GM18507 (cell line): Measurements from ENCODE around the gene WWTR1.
A peak's percentile ranks its signal among the peaks of the same experiment; 100 is the strongest.

ENCODE experiments used
- DNase-seq: peaks from one replicate; pipeline ENCODE4 v3.0.0; 2011; ENCODE audit warnings: low read depth; ENCODE audit not compliant: insufficient read length; ENCODE audit errors: extremely low spot score
- FAIRE-seq: peaks from 2 replicates; lab custom pipeline; 2011; peaks lifted over from hg19 to GRCh38; lab: Jason Lieb, UNC

The WWTR1 gene

DNA sequence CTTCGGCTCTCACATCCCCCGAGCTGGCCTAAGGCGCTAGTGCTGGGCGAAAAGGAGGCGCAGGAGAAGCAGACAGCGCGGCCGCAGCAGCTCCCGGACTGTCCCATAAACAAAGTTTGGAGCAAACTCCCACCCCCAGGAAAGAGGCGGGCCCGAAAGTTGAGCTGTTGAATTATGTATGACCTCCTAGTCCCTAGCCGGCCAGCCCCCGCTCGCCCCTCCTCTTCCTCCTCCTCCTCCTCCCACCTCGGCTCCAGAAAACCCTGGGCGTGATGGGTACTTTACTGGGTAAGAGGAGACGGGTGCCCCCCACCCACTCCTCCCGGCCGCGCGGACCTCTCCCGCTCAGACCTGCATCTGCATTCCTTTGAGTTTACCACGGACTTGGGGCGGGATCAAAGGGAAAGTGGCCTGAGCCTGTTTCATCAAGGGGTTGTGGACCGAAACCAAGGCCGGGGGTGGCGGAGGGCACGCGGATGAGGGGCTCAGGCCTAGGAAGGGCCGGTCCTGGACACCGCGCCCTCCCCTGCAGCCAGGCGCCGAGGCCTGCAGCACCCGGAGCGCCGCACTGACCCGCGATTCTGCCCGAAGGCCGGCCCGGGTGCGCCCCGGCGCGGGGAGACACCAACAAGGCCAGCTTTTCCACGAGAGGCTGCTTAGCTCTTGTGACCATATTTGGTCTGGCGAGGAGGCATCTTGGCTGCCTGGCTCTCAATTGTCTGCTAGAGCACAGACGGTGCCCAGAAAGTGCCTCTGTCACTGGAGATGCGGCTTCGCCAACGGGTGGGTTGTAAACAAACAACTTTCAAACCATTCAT is at the start of gene WWTR1:
Gene WWTR1, minus strand, starts transcription at position 100 of the 818 bp plus-strand sequence. CDS start 719 bp downstream, outside the sequence.
- DNase-seq (peak; percentile 73), FAIRE-seq (peak; percentile 70)

DNA sequence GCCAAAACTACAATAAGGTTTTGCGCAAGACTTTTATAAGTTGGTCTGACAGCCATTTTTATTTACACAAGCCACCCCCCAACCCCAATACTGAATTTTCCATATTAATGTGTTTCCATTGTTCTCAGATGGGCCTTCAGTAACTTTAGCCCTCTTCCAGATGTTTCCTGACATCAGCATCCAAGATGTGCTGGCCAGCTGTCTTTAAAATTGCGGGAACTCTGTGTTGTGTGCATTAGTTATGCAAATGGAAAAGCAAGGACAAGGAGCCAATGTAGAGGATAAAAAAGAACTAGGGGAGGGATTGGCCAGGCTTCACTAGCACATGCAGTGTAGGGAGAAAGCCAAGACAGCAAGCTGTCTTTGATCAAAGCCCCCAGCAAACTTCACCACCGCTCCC is 49.1 kb upstream of the WWTR1 start:
- FAIRE-seq = no peak
- DNase-seq = no peak

DNA sequence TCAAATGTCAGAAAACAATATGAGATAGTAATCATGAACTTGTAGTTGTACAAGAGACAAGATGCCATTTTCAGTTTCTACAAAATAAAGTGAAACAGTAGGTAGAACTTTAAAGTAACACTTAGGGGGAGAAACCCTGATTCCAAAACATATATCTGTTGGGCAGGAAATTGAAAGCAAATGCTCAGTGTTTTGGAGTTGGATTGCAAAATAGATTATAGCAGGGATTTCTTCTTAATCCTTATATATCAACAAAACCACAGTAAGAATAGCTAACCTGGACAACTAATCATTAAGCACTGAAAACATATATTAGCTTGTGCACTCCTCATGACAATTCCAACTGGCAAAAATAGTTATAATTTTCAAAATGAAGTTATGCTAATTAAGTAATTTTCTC is 47.6 kb upstream of the WWTR1 start:
- FAIRE-seq (no peak), DNase-seq (no peak)

DNA sequence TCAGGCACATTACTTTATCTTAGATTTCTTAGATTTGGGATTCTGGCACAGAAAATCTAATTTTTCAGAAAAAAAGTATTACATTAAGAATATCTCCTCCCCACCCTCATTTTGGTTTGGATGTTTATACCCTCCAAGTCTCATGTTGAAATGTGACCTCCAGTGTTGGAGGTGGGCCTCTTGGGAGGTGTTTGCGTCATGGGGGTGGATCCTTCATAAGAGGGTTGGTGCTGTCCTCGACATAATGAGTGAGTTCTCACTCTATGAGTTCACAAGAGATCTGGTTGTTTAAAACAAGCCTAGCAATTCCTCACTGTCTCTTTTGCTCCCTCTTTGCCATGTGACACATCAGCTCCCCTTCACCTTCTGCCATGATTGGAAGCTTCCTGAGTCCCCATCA is 45.6 kb upstream of the WWTR1 start:
- no peak for FAIRE-seq
- DNase-seq = no peak

DNA sequence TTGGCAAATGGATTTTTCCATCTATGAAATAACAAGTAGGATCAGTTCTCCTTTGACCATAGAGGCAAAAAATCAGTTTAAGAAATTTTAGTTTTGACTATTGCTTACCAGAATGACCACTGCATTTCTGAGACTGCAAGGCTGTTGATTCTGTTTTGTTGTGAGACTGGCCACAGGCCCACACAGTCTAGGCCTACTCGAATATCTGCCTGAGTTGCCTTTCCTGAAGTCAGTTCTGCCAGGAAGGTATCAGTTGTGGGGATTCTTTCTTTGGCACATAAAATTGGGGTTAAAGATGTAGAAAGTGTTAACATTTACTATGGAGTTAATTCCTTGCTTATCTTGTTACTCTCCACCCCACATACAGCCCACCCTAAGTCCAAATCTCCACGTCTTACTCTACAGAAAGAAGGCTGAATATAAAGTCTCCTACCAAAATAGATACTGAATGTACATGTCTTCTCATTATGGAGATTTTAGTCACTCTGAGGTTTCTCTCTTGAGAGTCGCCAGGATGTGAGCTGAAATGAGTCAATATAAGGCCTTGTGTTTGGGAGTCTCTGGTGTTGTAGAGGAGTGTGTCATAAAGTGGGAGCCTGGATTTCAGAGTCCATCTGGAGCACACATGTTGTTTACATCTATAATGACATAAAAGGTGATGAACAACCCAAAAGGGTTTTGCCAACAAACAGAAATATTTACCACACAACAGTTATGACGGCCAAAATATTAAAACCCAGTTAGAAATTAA is 45.0 kb upstream of the WWTR1 start:
- DNase-seq (no peak), FAIRE-seq (no peak)

DNA sequence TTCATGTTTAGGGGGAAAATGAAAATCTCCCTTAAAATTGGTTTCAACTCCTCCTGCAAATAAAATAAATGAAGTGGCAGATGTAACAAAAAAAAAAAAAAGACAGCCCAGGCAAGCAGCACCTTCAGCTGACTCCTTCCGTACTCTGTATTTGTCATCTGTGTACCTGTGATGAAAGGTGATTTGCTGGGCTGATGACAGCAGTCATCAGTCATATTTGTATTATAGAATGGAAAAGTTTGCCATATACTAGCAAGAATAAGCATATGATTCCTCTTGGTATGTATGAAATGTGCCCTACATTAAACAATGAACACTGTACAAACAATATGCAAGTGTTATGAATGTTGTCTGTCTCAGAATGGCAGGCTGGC is 44.1 kb upstream of the WWTR1 start:
- no peak for FAIRE-seq
- DNase-seq = no peak

DNA sequence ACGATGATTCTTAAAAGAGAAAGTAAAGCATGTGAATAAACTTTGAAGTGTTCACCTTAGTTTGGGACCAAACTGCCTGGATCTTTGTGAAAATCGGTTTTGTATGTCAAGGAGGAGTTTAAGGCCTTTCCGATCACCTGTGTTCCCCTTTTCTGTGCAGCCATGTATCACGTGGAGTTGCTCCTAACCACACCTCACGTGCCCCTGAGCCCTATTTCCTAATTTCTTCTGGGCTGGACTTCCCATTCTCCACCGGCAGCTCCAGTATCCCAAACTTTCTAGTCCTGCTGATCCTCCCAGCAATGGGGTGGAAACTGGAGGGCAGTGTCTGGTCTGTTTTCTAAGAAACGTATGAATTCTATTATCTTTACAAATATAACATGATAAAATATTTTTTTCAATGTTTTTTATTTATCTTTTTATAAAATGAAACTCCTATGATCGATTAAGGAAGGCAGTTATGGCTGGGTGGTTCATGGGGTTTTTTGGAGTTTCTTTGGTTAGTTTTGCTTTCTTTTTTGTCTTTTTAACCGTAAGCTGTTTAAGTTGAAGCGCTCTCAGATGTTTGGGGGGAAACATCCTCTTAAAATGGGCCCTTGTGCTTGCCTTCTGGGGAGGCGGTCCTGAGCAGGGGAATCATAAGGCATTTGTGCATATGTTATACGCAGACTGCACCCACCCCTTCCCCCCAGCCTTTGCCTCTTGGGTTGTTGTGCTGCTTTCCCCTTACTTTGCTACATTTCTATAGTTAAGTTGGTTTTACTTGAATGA is 43.6 kb upstream of the WWTR1 start:
- DNase-seq = no peak
- FAIRE-seq = peak; percentile 60

DNA sequence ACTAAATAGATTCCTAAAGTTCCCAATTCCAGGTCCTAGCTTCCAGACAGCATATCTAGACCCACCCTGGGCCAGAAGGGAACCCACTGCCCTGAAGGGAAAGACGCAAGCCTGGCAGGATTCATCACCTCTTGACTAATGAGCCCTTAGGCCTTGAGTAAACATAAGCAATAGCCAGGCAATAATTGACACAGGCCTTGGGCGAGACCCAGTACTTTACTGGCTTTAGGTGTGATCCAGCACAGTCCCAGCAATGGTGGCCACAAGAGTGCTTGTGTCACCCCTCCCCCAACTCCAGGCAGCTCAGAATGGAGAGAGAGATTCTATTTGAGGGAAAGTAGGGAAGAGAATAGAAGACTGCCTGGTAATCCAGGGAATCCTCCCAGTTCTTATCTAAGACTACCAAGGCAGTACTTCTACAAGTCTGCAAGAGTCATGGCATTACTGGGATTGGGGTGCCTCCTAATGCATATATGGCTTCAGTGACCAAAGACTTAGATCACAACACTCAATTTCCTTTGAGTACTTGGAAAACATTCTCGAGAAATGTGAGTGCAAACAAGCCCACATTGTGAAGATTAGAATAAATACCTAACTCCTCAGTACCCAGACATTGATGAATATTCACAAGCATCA is 30.4 kb upstream of the WWTR1 start:
- FAIRE-seq (no peak), DNase-seq (no peak)

DNA sequence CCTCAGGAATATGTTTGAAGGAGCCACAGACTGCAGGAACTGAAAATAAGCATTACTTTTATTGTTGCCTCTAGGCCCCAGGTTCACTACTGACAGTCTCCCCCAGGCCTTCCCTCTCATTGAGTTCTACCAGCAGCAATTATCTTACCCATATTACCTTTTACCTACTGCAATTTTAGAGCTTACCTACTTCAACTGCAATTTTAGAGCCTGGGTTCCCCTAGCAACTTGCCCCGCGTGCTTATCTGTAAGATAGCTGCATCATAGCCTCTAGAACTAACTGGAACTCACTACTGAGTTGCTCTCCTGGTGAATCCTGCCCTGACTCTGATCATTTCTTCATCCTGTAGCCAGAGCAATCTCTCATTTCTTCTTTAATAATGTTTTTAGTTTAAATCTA is 29.2 kb upstream of the WWTR1 start:
- FAIRE-seq = no peak
- DNase-seq = no peak

DNA sequence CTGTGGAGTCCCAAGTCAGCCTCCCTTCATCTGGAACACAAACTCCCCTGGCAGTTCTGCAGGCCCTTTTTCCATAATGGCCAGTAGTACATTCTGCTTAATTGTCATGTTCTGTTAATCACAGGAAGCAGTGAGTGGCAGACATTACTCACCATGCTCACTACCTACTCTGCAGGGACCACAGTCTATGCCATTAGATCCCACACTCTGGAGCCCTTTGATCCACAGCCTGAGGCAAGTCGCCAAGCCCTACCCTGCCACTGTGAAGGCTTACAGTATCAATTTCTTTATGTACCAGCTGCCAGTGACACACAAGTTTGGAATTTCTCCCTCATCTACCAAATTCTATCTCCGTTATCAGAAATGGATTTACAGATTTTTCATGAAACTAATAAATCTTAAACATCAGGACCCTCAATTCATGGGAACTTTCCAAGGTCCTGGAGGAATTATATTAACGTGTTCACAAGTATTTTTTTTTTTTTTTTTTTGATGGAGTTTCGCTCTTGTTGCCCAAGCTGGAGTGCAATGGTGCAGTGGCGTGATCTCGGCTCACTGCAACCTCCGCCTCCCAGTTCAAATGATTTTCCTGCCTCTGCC is 20.6 kb upstream of the WWTR1 start:
- FAIRE-seq (no peak), DNase-seq (no peak)

DNA sequence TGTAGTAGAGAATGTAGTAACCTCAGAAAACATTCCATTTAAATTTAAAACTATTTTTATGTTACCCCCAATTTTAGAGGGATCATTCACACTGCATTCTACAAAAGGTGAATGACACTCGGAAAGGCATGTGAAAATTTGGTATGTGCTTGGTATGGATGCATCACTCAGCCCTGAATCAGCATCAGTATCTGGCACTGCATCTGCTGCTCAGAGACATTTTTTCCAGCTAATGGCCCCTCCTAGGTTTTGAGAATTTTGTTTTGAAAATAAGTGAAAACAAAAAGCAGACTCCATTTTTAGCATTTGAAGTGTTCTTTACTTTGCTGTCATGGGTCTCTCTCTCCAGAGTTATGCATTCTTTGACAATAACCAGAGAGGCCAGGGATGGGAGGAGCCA is 15.6 kb upstream of the WWTR1 start:
- no peak for DNase-seq
- FAIRE-seq = no peak

DNA sequence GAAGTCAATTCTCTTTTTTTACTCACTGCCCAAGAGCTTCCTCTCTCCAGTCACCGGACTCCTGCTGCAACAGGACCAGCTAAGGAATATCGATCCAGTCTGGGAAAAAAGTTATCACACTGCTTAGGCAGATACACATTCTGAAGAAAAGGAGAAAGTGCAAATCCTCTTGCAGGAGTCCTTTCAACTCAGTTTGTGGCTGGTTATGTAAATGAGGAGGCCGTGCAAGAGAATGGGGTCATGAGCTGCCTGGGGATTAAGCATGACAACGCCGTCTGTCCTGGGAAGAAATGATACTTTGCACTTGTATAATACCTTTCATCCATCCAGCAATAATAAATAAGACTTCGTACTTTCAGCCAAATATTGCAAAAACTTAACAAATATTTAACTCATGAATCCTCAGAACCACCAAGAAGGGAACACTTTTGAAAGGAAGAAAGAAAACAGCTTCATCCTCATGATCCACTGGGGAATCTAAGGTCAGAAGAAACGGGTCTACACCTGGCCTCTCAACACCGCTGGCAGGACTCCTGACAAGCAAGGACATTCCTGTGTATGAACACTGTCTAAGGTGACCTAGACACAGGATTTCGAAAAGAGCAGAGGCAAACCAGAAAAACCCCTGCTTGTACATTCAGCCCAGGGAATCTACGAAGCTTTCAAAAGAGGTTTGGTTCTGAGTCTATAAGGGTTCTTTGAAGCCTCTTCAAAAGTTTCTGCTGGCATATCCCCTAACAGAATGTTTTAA is 13.1 kb upstream of the WWTR1 start:
- no peak for DNase-seq
- no peak for FAIRE-seq

DNA sequence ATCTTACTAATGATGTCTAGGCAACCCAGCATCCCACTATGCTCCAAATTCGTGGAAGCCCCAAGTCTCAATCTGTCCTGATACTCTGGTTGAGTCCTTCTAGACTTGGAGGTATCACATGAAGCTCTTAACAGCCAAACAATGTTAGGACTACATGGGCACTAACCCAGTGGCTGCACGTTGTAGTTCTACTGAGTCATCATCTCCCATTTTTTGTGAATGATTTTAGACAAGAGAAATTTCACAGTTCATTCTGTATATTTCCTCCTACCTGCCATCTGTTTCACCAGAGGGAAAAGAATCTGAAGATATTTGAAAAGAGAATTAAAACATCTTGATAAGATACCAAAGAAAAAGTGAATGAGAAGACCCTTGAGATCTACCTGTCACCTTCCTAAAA is 9.8 kb upstream of the WWTR1 start:
- DNase-seq = no peak
- FAIRE-seq = no peak

DNA sequence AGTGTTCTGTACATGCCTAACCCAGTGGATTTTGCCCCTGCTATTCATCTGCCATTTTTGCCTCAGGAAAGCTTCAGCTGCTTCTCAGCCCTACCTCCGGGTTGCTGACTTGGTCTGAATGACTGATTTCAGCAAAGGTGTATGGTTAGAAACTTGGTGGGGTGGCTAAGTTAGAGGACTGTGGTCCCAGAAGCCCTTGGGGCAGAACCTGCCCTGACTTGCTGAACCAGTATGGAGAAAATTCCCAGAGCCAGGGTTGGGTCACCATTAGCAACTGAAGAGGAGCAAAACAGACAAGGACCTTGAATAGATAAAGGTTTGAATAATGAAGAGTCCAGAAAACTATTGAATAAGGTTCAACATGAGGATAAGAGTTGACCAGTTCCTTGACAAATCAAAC is 6.1 kb upstream of the WWTR1 start:
- no peak for FAIRE-seq
- DNase-seq = no peak

DNA sequence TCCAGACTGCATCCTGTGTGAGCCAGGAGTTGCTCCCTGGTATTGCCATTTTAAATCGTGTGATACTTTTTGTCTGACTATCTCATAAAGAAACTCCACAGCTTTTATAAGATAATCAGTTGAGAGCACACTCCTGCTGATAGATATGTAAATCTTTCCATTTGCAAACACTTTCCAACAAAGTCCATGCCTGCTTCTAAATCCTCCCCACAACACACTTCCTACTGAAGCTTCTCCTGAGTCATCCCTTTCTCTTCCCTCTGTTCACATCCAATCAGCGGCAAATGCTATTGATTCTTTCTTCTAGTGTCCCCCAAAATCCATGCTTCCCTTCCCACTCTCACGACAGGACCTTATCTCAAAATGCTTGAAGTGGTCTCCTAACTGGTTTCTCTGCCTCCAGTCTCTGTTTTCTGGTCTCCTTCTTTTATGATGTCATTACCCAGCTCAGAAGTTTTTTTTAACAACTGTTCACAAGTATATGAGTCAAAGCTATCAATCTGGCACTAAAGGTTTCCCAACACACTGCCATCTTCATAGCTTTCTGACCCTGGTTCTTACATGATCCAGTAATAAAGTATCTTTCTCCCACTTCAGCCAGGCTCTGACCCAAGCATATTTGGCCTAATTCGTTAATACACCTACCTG is 4.5 kb upstream of the WWTR1 start:
- FAIRE-seq (no peak), DNase-seq (no peak)

DNA sequence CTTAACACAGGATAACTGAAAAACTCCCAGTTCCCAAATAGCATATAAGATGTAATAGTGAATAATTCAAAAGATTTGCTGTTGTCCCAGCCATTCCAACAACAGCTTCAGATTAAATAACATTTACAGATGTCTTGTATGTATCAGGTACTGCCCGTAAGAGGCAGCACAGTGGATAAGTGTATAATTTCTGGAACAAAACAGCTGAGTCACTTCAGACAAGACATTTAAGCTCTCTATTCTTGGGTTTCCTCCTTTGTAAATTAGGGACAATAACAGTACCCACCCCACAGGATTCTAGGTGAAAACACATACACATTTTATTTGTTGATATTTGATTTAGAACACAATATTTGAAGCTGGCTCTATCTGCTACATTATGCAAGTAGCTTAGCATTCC is 2.6 kb upstream of the WWTR1 start:
- FAIRE-seq (no peak), DNase-seq (no peak)

DNA sequence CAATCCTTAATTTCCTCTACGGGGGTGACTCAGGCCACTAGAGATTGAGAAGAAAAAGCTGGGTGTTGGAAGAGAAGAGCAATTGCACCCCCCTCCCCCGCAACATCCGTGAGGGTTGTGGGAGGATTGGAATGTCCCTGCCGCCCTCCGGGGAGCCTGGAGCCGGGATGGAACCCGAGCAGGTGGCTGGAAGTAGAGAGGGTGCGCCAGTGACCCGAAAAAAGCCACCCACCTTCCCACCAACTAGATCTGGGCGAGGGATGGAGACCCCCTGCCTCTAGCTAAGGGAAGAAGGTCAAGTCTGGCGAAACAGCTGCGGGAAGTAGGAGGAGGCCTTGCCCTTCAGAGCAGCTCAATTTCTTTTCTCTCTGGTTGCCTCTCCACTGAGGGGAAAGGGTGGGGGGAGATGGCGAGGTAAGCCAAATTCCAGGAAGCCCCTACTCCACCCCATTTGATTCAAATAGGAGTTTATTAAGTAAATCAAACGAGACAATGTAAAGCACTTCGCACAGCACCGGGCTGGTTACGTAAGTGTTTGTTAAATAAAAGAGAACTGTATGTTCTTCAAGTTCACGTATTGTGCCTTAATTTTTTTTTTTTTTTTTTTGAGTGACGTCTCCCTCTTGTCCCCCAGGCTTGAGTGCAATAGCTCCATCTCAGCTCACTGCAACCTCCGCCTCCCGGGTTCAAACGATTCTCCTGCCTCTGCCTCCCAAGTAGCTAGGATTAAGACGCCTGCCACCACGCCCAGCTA is 1.1 kb upstream of the WWTR1 start:
- DNase-seq = no peak
- FAIRE-seq = no peak
